AG04449 (cell line): ENCODE measurements around the gene ASXL1.

Source experiments
- CTCF ChIA-PET: fragments of 350-600 bp; formaldehyde crosslinking; extraction: SDS; loops from one replicate; lab custom pipeline; 2021; ENCODE audit warnings: antibody characterized with exemption; lab: Yijun Ruan, JAX
- POLR2A ChIA-PET: fragments of 400-600, 350-600 bp; formaldehyde crosslinking; extraction: SDS; loops from one replicate; lab custom pipeline; 2020; ENCODE audit warnings: antibody characterized with exemption, inconsistent platforms; lab: Yijun Ruan, JAX
- DNase-seq: peaks from one replicate; pipeline ENCODE4 v3.0.0-alpha.2; 2010; ENCODE audit warnings: low read depth, low spot score
- H3K4me3 ChIP-seq: 2 replicates; pipeline ENCODE4 v1.5.1; 2011; ENCODE audit warnings: low read depth, mild to moderate bottlenecking, control low read depth, low read length
- CTCF ChIP-seq: IDR thresholded peaks from one replicate; pipeline ENCODE4 v1.5.1; 2011; ENCODE audit warnings: mild to moderate bottlenecking, moderate library complexity, low read length, control low read depth, inconsistent platforms; ENCODE audit not compliant: insufficient read depth; ENCODE audit errors: missing control alignments

The ASXL1 gene

GRCh38 chr20:32453467-32454163 is 95.5 kb downstream of the ASXL1 start:
- CTCF ChIA-PET: no interaction called here
- TF ChIP-seq CTCF: no peak
- POLR2A ChIA-PET: no interaction called here

GRCh38 chr20:32454164-32455145 is 96.3 kb downstream of the ASXL1 start:
- no peak for DNase-seq
- no peak overlapping the region for H3K4me3 ChIP-seq
- TF ChIP-seq CTCF: no peak
- ChIA-PET CTCF (interaction anchor here (1.2 to 4.6 kb wide), 2 partner anchors 19 to 103 kb away, joined by 4 to 37 read pairs; no protein-coding TSS in a partner anchor), POLR2A (no interaction called here)

More at GRCh38 chr20:32453467-32454163, 95.5 kb downstream of the ASXL1 start:
- DNase-seq: no peak
- no peak overlapping the region for H3K4me3 ChIP-seq

GRCh38 chr20:32455171-32455900 is 97.2 kb downstream of the ASXL1 start:
- TF ChIP-seq CTCF: no peak
- ChIA-PET POLR2A (interaction anchor here (0.6 kb wide), 1 partner anchor 9 kb away, joined by 3 read pairs; no protein-coding TSS in a partner anchor), CTCF (interaction anchor here (1.2 to 4.6 kb wide), 10 partner anchors 9 to 223 kb away, joined by 3 to 50 read pairs (median 5); no protein-coding TSS in a partner anchor)
- H3K4me3 ChIP-seq: no peak overlapping the region
- DNase-seq: no peak

- no peak overlapping the region for H3K4me3 ChIP-seq
- CTCF ChIA-PET: interaction anchor here (0.7 to 4.6 kb wide), 14 partner anchors 8 to 224 kb away, joined by 3 to 50 read pairs (median 4); no protein-coding TSS in a partner anchor
- POLR2A ChIA-PET: interaction anchor here (0.6 kb wide), 1 partner anchor 10 kb away, joined by 3 read pairs; no protein-coding TSS in a partner anchor
- no peak for DNase-seq
- TF ChIP-seq CTCF: no peak
Measured at GRCh38 chr20:32455901-32456701, 98.0 kb downstream of the ASXL1 start.

- peak overlapping the region; percentile 56 for H3K4me3 ChIP-seq
- POLR2A ChIA-PET: interaction anchor here (1.0 kb wide), 1 partner anchor 17 kb away, joined by 3 read pairs; no protein-coding TSS in a partner anchor
- peak; percentile 92 for TF ChIP-seq CTCF
- CTCF ChIA-PET: interaction anchor here (0.7 to 4.6 kb wide), 13 partner anchors 8 to 224 kb away, joined by 3 to 50 read pairs (median 4); no protein-coding TSS in a partner anchor
- no peak for DNase-seq
Measured at GRCh38 chr20:32456869-32457478, 98.8 kb downstream of the ASXL1 start.
